Measurements from ENCODE around the gene TEAD1.

TEAD1 gene

DNA sequence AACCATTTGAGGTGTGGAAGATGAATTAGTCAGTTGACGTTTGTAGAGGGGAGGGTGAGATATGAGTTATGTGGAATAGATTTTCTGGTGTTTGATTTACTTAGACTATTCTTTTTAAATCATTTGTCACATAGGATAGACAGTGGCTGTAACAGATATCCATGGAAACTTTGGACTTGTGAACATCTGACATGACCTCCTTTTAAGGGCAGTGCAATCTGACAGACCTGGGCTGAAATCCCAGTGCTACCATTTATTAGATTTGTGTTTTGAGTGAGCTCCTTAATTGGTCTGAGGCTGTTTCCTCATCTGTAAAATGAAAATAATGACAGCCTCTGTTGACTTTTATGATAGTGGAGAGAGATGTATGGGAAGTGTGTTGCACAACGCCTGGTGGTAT lies 159.9 kb downstream of the TEAD1 start:
- TF ChIP-seq, protein P1, sequence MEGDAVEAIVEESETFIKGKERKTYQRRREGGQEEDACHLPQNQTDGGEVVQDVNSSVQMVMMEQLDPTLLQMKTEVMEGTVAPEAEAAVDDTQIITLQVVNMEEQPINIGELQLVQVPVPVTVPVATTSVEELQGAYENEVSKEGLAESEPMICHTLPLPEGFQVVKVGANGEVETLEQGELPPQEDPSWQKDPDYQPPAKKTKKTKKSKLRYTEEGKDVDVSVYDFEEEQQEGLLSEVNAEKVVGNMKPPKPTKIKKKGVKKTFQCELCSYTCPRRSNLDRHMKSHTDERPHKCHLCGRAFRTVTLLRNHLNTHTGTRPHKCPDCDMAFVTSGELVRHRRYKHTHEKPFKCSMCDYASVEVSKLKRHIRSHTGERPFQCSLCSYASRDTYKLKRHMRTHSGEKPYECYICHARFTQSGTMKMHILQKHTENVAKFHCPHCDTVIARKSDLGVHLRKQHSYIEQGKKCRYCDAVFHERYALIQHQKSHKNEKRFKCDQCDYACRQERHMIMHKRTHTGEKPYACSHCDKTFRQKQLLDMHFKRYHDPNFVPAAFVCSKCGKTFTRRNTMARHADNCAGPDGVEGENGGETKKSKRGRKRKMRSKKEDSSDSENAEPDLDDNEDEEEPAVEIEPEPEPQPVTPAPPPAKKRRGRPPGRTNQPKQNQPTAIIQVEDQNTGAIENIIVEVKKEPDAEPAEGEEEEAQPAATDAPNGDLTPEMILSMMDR (IDR thresholded peaks at IDR 0.05; ENCODE audit: borderline replicate concordance, insufficient read depth, low read depth, low read length), result no peak
- no peak overlapping the region for H3K4me3 ChIP-seq (ENCODE audit: low read depth, low read length)

DNA sequence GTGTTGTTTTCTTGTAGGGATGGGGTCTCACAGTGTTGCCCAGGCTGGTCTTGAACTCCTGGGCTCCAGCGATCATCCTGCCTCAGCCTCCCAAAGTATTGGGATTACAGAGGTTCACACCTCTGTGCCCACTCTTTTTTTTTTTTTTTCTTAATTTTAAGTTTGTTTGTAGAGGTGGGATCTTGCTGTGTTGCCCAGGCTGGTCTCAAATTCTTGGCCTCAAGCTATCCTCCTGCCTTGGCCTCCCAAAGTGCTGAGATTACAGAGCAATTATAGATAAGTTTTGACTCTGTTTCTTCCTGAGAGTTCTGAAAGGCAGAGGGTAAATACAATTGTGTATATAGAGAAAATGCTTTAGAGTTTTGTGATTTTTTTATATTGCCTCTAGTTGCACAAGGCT lies 160.4 kb downstream of the TEAD1 start:
- H3K4me3 ChIP-seq (ENCODE audit: low read depth, low read length), result no peak overlapping the region
- TF ChIP-seq, protein P1 (IDR thresholded peaks at IDR 0.05; ENCODE audit: borderline replicate concordance, insufficient read depth, low read depth, low read length), result no peak

DNA sequence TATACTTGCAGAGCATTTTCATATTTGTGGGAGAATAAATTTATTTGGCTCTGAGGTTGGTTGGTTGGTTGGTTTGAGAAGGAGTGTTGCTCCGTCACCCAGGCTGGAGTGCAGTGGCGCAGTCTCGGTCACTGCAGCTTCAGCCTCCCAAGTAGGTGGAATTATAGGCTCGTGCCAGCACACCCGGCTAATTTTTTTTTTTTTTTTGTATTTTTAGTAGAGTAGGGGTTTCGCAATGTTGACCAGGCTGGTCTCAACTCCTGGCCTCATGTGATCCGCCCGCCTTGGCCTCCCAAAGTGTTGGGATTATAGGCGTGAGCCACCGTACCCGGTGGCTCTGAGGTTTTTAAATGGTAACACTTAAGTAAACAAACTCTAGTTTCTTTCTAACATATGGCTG lies 161.1 kb downstream of the TEAD1 start:
- TF ChIP-seq, protein P1 (IDR thresholded peaks at IDR 0.05; ENCODE audit: borderline replicate concordance, insufficient read depth, low read depth, low read length), result no peak

DNA sequence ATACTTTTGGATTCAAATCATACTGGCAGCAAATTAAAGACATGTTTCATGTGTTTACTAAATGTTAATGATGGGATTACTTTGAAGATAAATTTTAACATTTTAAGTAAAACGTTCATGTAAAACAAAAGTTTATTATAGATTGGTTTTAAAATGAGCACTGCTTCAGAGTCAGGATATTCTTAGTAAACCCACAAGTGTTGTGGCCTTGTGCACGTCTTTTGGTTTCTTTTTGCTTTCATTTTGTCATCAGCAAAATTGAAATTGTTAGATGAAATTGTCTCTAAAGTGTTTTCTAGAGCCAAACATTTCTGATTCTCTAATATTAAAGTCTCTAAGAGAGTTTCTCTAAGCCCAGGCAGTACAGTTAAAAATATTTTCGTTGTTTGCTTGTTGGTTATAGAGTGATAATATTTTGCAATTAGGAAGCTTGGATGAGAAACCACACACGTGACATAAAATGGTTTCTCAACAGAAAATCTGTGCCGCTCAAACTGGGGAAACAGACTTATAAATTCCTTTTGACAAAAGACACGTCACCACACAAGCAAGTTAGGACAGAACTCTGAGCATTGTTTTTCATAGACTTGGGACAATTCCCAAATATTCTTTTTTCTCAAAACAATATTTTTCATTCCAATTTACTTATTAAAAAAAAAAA lies 164.4 kb downstream of the TEAD1 start:
- no peak overlapping the region for H3K4me3 ChIP-seq (ENCODE audit: low read depth, low read length)
- TF ChIP-seq, protein P1 (IDR thresholded peaks at IDR 0.05; ENCODE audit: borderline replicate concordance, insufficient read depth, low read depth, low read length), result no peak

More for the DNA sequence above, 161.1 kb downstream of the TEAD1 start:
- no peak overlapping the region for H3K4me3 ChIP-seq (ENCODE audit: low read depth, low read length)

DNA sequence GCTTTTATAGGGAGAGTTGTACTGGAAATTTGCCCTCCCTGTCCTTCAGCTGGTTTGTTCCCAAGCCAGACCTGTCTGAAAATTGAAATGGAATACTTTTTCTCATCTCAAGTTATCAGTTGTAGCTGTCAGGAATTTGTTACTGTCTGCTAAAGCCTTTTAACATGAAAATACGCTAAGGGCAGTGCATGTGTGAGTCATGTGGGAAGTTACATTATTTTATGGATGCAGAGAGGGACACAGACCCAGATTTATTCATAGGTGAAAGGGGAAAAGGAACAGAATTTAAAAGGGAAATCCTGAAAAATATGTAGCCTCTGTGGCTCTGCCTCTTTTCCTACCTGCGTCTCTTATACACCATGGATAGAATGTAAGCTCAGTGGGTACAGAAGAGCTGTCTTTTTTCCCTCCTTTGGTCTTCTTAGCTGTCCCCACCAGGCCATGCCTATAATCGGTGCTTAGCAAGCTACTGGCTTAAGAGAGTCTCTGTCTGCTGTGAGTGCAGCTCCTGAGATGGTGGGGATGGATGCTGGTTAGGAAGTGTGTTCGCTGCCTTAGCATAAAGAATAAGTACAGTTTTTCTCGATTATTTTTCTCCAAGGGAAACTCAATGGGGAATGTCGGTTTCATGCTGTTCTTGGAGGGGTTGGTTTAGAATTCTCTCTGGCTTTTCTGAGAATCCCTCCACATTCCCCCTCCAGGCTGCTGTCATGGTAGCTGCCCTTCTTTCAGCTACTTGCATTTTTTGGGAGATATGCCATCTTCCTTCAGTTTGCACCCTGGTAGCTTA lies 166.8 kb downstream of the TEAD1 start:
- no peak overlapping the region for H3K4me3 ChIP-seq (ENCODE audit: low read depth, low read length)
- TF ChIP-seq, protein P1 (IDR thresholded peaks at IDR 0.05; ENCODE audit: borderline replicate concordance, insufficient read depth, low read depth, low read length), result no peak

DNA sequence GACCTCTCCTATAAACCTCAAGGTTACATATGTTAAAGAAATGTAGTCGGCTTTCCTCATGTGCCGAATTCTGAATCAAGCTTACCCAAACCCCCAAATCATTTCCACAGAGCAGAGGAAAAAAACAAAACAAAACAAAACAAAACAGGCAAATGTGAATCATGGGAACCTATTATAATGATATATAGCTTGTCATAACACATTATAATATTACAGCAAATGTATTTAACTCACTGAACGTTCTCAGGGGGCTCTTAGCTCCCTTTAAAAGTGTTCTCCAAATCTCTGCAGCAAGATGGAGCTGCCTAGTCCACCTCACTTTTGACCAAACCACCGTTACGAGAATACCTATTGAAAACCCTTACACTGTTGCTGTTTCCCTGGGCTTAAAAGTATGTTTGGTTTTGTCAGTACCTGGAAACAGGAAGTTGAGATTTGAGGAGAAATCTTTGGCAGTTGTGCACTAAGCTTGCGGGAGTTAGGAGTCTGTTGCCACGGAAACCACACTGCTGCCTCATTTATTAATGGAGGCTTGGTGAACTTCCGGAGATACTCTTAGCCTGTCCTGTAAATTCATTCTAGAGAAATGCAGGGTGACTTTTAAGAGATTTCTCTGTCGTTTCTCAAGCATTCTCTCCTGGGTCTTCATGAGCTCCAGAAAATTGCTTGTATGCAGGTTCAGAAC lies 167.9 kb downstream of the TEAD1 start:
- no peak overlapping the region for H3K4me3 ChIP-seq (ENCODE audit: low read depth, low read length)
- TF ChIP-seq, protein P1 (IDR thresholded peaks at IDR 0.05; ENCODE audit: borderline replicate concordance, insufficient read depth, low read depth, low read length), result no peak

Data from GM12875 (cell line).